Stimulated activated CD4-positive, alpha-beta T cell treated with anti-CD3 and anti-CD28 coated beads, Interleukin-2, amount 100 ng/mL, for 48 hours (primary cell): ENCODE results near the gene VPREB1.
"Not testable (repeated sequence)": the region's sequence is repeated elsewhere in the genome, so short reads cannot be mapped to it uniquely, and the experiment has no call there.

ENCODE experiments used
- DNase-seq, 2 donors: peaks; one replicate each; pipeline ENCODE4 v3.0.0-alpha.2; 2020

The VPREB1 gene, protein sequence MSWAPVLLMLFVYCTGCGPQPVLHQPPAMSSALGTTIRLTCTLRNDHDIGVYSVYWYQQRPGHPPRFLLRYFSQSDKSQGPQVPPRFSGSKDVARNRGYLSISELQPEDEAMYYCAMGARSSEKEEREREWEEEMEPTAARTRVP

DNA sequence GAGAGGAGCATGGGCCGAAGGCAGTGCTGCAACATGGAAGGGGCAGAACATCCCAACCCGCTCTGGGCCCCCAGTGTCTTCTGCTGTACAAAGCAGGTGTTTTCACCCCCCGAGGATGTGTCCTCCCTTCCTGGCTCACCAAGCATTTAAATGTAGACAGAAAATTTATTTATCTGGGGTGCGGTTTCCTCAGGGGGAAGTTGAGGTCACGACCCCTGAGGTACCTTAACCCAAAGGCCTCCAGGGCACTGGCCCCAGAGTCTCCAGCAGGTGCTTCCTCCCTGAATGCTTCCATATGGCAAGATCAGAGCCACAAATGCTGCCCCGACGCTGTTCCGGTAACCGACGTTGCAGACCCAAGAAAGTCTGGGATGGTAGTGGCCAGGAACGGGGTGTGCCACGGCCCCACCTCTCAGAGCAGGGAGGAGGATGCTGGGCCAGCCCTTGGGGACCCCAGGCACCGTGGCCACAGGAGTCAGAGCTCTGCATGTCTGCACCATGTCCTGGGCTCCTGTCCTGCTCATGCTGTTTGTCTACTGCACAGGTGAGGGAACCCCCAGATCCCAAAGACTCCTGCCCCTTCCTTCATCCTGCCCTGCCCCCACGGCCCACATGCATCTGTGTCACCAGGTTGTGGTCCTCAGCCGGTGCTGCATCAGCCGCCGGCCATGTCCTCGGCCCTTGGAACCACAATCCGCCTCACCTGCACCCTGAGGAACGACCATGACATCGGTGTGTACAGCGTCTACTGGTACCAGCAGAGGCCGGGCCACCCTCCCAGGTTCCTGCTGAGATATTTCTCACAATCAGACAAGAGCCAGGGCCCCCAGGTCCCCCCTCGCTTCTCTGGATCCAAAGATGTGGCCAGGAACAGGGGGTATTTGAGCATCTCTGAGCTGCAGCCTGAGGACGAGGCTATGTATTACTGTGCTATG lies at the start of gene VPREB1:
TSS of gene VPREB1 (plus strand) at position 471 of the 935 bp plus-strand sequence. CDS start at position 499, 28 bp downstream.
- DNase-seq = no peak

DNA sequence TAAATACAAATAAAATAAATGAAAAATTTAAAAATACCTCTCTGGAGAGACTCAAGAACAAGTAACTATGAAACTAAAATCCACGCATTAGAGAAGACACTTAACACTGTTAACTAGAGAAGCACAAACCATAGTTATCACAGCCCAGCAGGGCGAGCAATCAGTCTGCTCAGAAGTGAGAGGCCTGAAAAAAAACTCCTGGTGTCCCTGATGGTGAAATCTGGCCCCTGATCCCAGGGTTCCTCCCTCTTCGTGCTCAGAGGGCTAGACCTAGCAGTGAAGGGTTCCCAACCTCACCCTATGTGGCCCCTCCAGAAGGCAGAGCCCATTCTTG lies 49.7 kb upstream of the VPREB1 start:
- no peak for DNase-seq

DNA sequence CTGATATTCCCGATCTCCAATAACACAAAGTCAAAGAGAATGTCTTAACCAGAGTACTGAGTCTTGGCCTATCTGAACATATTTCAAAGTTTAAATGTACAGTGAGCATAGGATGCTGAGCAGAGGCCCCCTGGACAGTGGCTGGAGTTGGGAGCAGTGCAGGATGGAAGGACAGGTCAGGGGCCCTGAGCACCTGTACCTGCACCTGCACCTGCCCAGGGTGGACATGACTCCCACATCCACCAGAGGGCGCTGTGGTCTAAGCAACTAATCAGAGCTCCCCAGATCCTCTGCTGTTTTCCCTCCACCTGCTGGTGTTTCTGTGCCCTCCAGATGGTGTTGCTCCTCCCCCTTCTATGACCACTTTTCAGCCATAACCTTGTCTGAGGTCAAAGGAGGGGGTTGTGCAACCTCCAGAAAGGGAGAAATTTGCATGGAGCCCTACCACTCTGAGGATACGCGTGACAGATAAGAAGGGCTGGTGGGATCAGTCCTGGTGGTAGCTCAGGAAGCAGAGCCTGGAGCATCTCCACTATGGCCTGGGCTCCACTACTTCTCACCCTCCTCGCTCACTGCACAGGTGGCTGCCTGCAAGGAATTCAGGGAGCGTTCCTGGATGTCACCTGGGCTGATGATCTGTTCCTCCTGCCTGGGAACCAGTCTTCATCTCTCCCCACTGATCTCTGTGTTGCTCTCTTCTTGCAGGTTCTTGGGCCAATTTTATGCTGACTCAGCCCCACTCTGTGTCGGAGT lies 49.1 kb upstream of the VPREB1 start:
- DNase-seq = peak; percentile 83 to 85

DNA sequence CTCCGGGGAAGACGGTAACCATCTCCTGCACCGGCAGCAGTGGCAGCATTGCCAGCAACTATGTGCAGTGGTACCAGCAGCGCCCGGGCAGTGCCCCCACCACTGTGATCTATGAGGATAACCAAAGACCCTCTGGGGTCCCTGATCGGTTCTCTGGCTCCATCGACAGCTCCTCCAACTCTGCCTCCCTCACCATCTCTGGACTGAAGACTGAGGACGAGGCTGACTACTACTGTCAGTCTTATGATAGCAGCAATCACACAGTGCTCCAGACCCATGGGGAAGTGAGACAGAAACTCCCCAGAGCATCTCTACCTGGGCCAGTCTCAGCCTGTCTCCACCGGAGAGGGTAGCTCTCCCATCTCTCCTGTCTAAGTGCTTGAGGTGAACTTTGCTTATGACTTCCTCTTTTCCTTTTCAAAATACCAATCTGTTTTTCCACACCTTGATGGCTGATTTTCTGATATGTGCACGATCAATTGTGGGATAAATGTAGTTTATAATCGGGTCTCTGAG lies 48.5 kb upstream of the VPREB1 start:
- no peak for DNase-seq

DNA sequence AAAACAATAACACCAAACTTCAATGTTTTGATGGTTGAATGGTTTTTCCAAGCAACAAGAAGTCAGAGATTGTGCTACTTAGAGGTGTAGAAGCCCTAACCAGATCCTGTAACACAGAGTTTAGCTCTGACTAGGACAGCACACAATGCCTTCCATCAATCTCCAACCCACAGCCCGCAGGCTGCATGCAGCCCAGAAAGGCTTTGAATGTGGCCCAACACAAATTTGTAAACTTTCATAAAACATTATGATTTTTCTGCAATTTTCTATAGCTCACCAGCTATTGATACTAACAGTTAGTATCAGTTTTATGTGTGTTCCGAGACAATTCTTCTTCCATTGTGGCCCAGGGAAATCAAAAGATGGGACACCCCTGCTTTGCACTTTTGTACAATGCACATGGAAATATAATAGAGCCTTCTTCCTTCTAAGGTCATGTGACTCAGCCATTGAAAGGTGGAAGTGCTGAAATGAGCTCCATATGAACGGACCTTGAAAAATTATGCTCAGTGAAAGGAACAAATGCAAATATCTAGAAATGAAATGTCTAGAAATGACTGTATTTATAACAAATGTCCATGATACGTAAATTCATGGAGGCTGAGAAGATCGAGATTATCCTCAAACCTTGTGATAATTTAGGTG lies 47.6 kb upstream of the VPREB1 start:
- DNase-seq = no peak

DNA sequence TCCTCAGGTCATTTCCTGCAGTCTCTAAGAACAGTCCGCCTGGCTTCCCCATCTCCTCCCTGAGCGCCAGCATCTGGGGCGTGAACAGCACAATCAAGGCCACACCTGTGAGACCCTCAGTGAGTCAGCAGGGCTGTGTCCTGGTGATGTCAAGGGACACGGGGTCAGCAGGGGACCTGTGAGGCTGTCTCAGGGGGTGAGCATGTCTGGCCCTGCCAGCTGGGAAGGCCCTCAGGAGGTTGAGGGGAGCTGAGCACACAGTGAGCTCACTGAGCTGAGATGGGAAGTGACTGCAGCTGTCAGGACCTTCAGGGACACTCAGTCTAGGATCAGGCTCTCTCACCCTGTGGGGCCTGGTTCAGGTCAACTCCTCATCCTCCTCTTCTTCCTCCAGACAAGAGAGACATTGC lies 46.6 kb upstream of the VPREB1 start:
- DNase-seq = no peak

DNA sequence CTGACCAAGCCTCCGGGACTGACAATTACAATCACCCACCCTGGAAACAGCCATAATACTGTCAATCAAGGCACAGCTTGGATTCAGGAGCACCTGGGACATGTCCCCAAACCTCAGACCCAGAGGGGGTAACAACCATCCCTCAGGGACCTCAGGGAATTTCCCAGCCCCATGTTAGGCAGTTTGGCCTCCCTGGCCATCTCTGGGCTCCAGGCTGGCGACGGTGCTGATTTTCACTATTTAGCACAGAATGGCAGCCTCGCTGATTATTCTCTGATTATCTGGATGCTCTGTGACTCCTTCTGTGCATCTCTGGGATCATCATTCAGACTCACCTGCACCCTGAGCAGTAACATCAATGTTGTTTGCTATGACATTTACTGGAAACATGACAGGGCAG lies 45.8 kb upstream of the VPREB1 start:
- DNase-seq = no peak

DNA sequence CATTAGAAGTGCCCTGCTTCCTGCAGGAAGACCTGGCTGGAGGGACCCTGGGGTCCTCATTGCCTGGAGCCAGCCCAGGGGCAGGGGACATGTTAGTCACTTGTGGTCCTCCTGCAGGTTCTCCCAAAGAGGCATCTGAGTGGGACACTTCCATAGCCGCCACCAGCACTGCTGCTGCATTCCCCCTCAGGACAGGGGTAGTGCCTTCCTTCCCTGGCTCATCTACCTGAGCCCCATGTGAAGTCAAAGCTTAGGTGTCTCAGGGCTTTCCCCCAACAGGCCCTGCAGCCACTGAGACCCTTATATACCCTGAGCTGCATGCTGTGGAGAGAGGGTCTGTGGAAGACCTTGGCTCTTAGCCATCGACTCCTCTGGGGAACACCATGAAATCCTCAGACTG lies 45.0 kb upstream of the VPREB1 start:
- no peak for DNase-seq

DNA sequence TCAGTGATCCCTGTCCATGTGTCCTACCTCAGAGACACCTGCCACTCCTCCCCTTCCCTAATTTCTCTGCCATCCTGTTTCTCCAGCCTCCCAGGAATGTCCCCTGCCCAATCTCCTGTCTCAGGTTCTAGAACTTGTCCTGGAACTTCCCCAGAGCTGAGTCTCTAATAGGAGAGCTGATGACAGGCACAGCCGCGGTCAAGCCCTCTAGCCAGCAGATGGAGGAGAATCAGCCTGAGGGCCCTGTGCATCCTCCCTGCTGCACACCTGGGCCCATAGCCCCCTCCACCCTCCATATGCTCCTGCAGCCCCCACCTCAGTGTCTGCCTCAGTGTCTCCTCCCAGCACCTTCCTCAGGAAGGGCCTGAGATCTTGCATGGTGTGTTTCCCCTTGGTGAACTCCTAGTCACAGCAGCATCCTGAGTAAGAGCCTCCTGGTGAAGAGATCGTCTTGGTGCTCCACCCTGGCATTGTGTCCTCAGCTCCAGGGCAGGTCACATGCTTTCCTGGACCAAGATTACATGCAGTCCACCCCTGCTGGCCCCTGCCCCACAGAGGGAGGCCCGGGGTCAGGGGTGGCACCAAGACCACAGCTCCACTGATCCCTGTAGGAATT lies 43.9 kb upstream of the VPREB1 start:
- no peak for DNase-seq

DNA sequence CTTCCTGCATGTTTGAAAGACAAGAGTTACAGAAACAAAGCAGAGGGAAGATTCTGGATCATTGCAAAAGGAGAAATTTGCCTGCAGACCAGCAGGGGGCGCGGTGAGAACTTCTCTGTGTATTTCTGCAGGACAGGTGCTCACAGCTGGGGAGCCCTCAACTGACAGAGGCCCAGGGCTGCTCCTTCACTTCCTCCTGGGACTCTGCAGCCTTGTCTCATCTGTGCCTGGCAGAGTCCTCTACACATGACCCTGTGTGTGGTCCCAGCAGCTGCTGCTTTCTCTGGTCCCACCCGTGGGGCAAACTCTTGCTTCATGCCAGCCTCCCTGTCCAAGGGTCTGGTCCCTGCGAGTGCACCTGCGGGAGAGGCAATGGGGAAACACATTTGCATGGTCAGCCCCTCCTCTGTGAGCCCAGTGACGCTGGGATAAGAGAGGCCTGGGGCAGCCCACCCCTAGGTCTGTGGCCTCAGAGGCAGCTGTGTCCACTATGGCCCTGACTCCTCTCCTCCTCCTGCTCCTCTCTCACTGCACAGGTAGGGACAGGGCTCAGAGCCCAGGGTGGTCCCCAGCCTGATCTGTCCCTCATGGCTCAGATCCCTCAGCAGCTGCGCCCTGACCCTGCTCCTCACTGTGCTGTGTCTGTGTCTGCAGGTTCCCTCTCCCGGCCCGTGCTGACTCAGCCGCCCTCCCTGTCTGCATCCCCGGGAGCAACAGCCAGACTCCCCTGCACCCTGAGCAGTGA lies 43.2 kb upstream of the VPREB1 start:
- peak; percentile 61 to 68 for DNase-seq

DNA sequence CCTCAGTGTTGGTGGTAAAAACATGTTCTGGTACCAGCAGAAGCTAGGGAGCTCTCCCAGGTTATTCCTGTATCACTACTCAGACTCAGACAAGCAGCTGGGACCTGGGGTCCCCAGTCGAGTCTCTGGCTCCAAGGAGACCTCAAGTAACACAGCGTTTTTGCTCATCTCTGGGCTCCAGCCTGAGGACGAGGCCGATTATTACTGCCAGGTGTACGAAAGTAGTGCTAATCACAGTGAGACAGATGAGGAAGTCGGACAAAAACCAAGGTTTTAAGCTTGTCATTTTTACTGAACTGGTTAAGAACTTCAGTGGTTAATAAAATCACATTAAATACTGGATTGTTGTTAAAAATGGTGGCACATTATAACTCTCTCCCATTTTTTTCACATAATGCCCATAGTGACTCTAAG lies 42.6 kb upstream of the VPREB1 start:
- DNase-seq = no peak

DNA sequence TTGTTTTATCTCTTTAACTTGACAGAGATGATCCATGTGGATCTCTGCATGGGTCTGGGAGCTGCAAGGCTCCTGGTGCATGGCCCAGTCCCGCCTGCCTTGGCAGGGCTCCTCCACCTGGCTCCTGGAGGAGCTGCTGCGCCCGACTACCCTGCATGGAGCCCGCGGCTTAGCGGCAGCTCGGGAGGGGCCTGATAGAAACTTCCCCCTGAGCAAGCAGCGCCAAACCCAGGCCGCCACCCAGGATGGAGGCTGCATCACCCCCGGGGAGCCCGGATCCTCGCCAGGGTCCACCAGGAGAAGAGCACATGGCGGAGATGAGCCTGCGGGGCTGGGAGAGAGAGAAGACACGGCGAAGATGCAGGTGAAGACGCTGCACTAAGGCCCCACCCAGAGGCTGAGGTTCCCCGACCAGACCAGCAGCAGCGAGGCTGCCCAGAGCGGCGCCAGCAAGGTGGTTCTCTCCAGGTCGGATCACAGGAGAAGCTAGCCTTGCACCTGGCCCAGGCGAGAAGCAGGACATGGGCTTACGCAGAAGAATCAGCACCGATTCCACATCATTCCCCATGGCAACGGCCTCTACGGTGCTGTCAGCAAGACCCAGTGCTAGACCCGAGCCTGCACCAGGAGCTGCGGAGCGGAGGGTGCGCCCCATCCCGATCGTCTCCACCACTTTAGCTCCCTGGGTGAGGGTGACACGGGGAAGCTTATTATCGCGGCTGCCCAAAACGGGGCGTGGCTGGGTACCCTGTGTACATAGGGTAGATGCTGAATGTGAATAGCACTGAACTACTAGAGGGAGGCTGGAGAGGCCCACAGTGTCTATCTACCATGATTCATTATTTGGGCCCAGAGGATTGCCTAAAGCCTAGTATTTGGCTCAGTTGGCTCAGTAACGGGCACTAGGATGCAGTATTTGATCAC lies 41.3 kb upstream of the VPREB1 start:
- no peak for DNase-seq

DNA sequence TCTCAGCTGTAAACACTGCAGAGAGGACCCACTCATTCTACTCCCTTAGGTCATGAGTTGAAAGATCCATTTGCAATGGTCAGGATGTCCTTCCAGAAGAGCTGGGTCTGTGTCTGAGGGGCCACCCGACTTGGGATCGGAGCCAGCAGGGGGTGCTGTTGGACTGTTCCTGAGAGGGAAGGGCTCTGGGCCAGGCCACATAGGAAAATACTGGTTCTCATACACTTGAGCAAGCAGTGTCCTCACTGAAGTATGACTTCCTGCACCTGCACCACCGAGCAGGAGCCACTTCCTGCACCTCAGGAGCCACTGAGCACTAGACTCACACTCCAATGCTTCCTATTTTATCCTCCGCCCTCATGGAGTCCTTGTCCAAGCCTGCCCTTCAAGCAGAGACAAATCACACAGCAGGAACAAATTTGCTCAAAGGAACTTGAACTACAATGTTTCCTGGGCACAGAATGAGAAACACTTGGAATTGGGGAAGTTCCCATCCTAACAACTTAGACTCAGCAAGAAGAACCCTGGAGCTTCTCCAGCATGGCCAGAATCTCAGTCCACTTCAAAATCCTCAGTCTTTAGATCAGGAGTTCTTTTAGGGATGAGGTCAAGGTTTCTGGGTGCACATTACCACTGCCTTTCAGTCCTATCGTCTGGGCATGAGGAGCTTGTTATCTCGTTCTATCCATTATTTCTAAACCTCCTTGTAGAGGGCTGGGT lies 36.6 kb upstream of the VPREB1 start:
- DNase-seq = peak; percentile 87 to 91

DNA sequence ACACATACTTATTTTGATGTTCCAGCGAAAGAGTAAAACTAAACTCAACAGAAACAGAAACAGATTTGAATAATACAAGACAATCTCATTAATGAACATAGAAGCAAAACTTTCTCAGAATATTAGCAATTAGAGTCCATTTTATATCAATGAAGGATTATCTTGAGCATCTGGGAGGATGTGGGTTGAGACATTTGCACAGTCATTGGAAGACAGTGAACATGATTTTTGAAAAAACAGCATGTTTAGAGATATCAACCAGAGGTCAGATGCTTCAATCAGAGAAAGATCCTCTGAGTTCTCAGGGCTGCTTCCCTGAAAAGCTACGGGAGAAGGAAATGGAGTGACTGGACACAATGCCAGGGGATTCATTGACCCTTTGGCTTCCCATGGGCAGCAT lies 35.9 kb upstream of the VPREB1 start:
- no peak for DNase-seq

DNA sequence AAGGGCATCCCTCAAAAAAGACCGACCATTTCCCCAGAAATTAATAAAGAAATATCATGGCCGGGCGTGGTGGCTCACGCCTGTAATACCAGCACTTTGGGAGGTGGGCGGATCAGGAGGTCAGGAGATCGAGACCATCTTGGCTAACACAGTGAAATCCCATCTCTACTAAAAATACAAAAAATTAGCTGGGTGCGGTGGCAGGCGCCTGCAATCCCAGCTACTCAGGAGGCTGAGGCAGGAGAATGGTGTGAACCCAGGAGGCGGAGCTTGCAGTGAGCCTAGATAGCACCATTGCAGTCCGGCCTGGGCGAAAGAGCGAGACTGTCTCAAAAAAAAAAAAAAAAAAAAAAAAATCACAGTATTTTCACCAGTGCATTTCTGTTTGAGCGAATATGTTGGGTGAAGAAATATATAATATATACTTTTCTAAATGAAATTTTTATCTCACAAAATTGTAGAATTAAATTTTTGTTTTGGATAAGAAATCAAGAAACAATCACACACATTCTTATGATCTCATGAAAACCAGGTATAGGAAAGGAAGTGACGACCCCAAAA lies 35.4 kb upstream of the VPREB1 start:
- not testable (repeated sequence) for DNase-seq

DNA sequence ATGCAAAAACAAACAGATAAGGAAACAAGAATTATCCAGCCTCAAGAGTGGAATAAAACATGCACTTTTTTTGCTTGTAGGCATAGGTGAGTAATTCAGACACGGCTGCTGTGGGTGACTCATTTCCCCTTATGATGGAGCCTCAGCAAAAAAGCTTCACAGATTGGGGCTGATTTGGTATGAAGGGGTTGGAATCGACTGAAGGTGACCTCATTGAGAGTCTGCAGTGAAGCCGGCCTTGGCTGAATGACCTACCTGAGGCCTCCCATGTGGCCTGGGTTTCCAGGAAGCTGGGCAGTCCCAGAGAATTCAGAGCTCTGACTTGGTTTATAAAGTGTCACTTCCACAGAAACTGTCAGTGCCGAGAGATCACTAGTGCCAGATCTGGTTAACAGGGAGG lies 34.2 kb upstream of the VPREB1 start:
- DNase-seq = peak; percentile 47 to 62

DNA sequence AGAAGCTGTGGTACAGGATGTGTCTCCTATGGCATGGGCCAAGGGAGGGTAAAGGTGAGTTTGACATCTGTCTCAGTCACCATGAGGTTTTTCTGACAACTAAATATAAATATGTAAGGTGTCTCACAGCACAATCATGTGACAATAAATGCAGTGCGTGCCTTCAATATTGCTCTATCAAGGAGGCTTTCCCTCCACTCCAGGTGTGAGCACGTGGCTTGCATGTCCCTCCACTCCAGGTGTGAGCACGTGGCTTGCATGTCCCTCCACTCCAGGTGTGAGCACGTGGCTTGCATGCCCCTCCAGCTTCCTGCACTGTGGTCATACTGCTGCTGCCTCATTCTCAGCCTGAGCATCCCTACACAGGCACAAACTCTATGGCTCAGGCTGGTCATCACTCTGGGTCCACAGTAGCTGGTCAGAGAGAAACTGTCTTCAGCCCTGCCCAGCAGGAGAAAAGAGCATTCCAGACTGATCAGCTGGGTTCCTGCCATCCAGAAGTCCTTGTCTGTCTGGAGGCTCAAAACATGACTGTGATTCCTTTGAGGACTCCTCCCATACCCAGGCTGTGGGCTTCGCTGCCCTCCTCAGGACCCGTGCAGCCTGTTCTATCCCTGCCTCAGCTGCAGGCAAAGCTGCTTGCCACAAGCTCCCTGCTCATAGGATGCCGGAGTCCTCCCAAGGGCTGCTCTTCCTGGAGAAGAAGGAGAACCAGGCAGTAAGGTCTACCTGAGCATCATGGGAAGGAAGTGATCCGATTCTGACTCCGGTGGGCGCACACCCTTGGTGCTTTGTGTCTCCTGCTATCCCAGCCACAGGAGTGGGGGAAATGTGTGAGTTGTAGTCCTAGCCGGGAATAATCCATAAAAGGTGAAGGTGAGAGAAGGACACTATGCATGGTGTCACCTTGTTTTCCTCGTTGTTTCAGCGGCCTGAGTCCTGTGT lies 33.4 kb upstream of the VPREB1 start:
- no peak for DNase-seq

DNA sequence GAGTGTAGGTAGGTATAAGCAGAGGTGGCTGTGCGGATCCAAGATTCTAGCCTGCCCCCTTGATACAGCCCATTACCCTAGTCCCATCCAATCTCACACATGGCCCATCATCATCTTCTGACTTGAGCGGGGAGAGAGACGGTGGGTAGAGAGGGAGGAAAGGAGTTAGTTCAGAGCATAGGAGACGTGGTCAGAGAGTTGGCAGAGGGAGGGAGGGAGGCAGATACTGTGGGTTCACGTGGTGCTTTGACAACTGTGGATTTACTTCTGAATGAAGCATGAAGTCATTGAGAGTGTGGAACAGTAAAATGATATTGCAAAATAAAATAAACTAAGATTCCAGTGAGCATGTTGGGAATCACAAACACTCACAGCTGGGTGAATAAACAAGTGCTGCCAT lies 31.4 kb upstream of the VPREB1 start:
- no peak for DNase-seq
